ENCODE data around the gene MPZL3. TPM values are rescaled to one million over a fixed set of nuclear protein-coding genes. Genes with fewer than 3 reads are reported as not detected.

MPZL3 gene
- total and polyA plus RNA-seq, 8 donors, result 0.45 to 20.0 (median 5.0) TPM

GRCh38 chr11:118287006-118287405 is 34.8 kb upstream of the MPZL3 start:
- intact Hi-C loops (cut with DNase I; ENCODE audit: low total_unique reads), result no loop called here
- Histone ChIP-seq H3K27me3 (peaks cover 0 to 6% (median 0%) of the 10 kb centered on the region in 3 donors), H3K4me1 (peaks cover 0 to 9% (median 3%) of the 10 kb centered on the region in 4 donors), H3K36me3 (no peaks in the 10 kb centered on the region), H3K27ac (no peak overlapping the region), H3K9me3 (no peaks in the 10 kb centered on the region), H3K4me3 (no peak overlapping the region)
- DNase-seq, result no peak
- TF ChIP-seq POLR2A (IDR thresholded peaks at IDR 0.05), result no peak
- TF ChIP-seq POLR2AphosphoS5 (IDR thresholded peaks at IDR 0.05), result no peak
- TF ChIP-seq EP300 (IDR thresholded peaks at IDR 0.05), result no peak
- TF ChIP-seq, protein P1, sequence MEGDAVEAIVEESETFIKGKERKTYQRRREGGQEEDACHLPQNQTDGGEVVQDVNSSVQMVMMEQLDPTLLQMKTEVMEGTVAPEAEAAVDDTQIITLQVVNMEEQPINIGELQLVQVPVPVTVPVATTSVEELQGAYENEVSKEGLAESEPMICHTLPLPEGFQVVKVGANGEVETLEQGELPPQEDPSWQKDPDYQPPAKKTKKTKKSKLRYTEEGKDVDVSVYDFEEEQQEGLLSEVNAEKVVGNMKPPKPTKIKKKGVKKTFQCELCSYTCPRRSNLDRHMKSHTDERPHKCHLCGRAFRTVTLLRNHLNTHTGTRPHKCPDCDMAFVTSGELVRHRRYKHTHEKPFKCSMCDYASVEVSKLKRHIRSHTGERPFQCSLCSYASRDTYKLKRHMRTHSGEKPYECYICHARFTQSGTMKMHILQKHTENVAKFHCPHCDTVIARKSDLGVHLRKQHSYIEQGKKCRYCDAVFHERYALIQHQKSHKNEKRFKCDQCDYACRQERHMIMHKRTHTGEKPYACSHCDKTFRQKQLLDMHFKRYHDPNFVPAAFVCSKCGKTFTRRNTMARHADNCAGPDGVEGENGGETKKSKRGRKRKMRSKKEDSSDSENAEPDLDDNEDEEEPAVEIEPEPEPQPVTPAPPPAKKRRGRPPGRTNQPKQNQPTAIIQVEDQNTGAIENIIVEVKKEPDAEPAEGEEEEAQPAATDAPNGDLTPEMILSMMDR (IDR thresholded peaks at IDR 0.05), result no peak
- 38 to 96% (median 93%) methylated on average over 1 of the region's 1 CpG for WGBS, 5 donors

DNA sequence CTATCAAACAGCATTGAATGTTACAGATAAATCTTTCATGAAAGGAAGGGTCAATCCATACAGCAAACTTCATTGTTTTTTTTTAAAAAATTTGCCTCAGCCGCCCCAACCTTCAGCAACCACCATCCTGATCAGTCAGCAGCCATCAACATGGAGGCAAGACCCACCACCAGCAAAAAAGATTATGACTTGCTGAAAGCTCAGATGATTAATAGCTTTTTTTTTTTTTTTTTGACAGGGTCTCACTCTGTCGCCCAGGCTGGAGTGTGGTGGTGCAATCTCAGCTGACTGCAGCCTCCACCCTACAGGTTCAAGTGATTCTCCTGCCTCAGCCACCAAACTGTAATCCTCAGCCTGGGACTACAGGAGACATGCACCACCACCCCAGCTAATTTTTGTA is 34.4 kb upstream of the MPZL3 start:
- no peak for TF ChIP-seq POLR2AphosphoS5 (IDR thresholded peaks at IDR 0.05)
- TF ChIP-seq, protein P1 (IDR thresholded peaks at IDR 0.05), result no peak
- no peak for TF ChIP-seq EP300 (IDR thresholded peaks at IDR 0.05)
- no peak for TF ChIP-seq POLR2A (IDR thresholded peaks at IDR 0.05)
- no peak overlapping the region for H3K27ac ChIP-seq
- H3K4me1 ChIP-seq, result peaks cover 0 to 9% (median 3%) of the 10 kb centered on the region in 4 donors
- DNase-seq, result no peak
- H3K36me3 ChIP-seq, result no peaks in the 10 kb centered on the region
- H3K4me3 ChIP-seq, result no peak overlapping the region
- H3K27me3 ChIP-seq, result peaks cover 0 to 1% (median 0%) of the 10 kb centered on the region in 3 donors
- 84 to 98% (median 89%) methylated on average over 2 of the region's 2 CpGs for WGBS, 5 donors
- intact Hi-C loops (cut with DNase I; ENCODE audit: low total_unique reads), result no loop called here
- H3K9me3 ChIP-seq, result no peaks in the 10 kb centered on the region

DNA sequence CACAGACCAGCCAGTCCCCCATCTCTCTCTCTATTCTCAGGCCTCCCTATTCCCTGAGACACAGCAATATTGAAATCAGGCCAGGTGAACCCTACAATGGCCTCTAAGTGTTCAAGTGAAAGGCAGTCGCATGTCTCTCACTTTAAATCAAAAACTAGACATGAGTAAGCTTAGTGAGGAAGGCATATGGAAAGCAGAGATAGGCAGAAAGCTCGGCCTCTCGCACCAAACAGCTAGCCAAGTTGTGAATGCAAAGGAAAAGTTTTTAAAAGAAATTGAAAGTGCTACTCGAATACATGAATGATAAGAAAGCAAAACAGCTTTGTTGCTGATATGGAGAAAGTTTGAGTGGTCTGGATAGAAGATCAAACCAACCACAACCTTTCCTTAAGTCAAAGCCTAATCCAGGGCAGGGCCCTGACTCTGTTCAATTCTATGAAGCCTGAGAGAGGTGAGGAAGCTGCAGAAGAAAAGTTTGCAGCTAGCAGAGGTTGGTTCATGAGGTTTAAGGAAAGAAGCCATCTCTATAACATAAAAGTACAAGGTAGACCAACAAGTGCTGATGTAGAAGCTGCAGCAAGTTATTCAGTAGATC is 31.7 kb upstream of the MPZL3 start:
- Histone ChIP-seq H3K9me3 (no peaks in the 10 kb centered on the region), H3K27ac (peak overlapping the region in 1 of 5 donors; percentile 64), H3K36me3 (no peaks in the 10 kb centered on the region), H3K4me3 (no peak overlapping the region), H3K4me1 (no peaks in the 10 kb centered on the region), H3K27me3 (no peaks in the 10 kb centered on the region)
- no peak for DNase-seq
- intact Hi-C loops (cut with DNase I; ENCODE audit: low total_unique reads), result no loop called here
- WGBS, 5 donors, result 32 to 48% (median 39%) methylated on average over 4 of the region's 4 CpGs
- TF ChIP-seq POLR2A (IDR thresholded peaks at IDR 0.05) (no peak), POLR2AphosphoS5 (IDR thresholded peaks at IDR 0.05) (no peak), EP300 (IDR thresholded peaks at IDR 0.05) (no peak)
- TF ChIP-seq, protein P1 (IDR thresholded peaks at IDR 0.05), result no peak

GRCh38 chr11:118283037-118283636 is 31.0 kb upstream of the MPZL3 start:
- TF ChIP-seq POLR2AphosphoS5 (IDR thresholded peaks at IDR 0.05) (no peak), POLR2A (IDR thresholded peaks at IDR 0.05) (no peak), EP300 (IDR thresholded peaks at IDR 0.05) (no peak)
- TF ChIP-seq, protein P1 (IDR thresholded peaks at IDR 0.05), result no peak
- WGBS, 5 donors, result 72 to 85% (median 83%) methylated on average over 5 of the region's 5 CpGs
- H3K9me3 ChIP-seq, result no peaks in the 10 kb centered on the region
- H3K27ac ChIP-seq, result no peak overlapping the region
- DNase-seq, result no peak
- no peaks in the 10 kb centered on the region for H3K36me3 ChIP-seq
- no peak overlapping the region for H3K4me3 ChIP-seq
- no peaks in the 10 kb centered on the region for H3K27me3 ChIP-seq
- no peaks in the 10 kb centered on the region for H3K4me1 ChIP-seq
- intact Hi-C loops (cut with DNase I; ENCODE audit: low total_unique reads), result no loop called here

All from stomach (tissue), 9 donors.